Sigmoid colon (tissue), 7 donors: Measurements from ENCODE around the gene DTD1. TPM values are rescaled to one million over a fixed set of nuclear protein-coding genes. Genes with fewer than 3 reads are reported as not detected.

ENCODE experiments used
- DNase-seq: peaks from one replicate; pipeline ENCODE4 v3.0.0-alpha.2; 2019
- H3K27ac ChIP-seq, 4 donors: fragments of 200-600 bp; sonication (generic); one replicate each; pipeline ENCODE4 v1.5.1; 2016 to 2019; ENCODE audit warnings: mild to moderate bottlenecking in 1 of 4
- H3K27me3 ChIP-seq, 3 donors: fragments of 200-600 bp; sonication (generic); one replicate each; pipeline ENCODE4 v1.5.1; 2019; ENCODE audit warnings: mild to moderate bottlenecking in 1 of 3
- H3K36me3 ChIP-seq, 4 donors: fragments of 200-600 bp; sonication (generic); one replicate each; pipeline ENCODE4 v1.5.1; 2016 to 2019
- H3K4me1 ChIP-seq, 4 donors: fragments of 200-600 bp; sonication (generic); one replicate each; pipeline ENCODE4 v1.5.1; 2017 to 2019
- H3K4me3 ChIP-seq, 4 donors: fragments of 200-600 bp; sonication (generic); one replicate each; pipeline ENCODE4 v1.5.1; 2017 to 2019; ENCODE audit warnings: mild to moderate bottlenecking in 2 of 4, moderate library complexity in 1 of 4
- H3K9me3 ChIP-seq, 4 donors: fragments of 200-600 bp in 3 of 4; sonication (generic) in 3 of 4; one replicate each; pipeline versions ENCODE4 v1.5.1 to v1.6.1; 2013 to 2019
- CTCF ChIP-seq, 4 experiments: fragments of 450-650 bp in 3 of 4; fragments of 200-600 bp in 1 of 4; IDR thresholded peaks; one replicate each; pipeline ENCODE4 v1.5.1; 2016 to 2019; ENCODE audit warnings: antibody characterized with exemption in 4 of 4, mild to moderate bottlenecking in 3 of 4, moderate library complexity in 2 of 4
- EP300 ChIP-seq, 4 donors: sonication (generic); formaldehyde crosslinking; IDR thresholded peaks; one replicate each; pipeline ENCODE4 v1.6.1; 2017; ENCODE audit warnings: antibody characterized with exemption in 4 of 4
- POLR2A ChIP-seq, 2 donors: fragments of 450-650 bp; IDR thresholded peaks; one replicate each; pipeline ENCODE4 v1.6.1; 2016; ENCODE audit warnings: antibody characterized with exemption in 2 of 2, mild to moderate bottlenecking in 2 of 2, moderate library complexity in 2 of 2
- POLR2AphosphoS5 ChIP-seq, 4 donors: sonication (generic); formaldehyde crosslinking; IDR thresholded peaks; one replicate each; pipeline ENCODE4 v1.6.1; 2017; ENCODE audit warnings: antibody characterized with exemption in 4 of 4
- WGBS, 2 donors: extraction: QIAGEN DNeasy Blood & Tissue Kit; methylation state at CpG; one replicate each; pipeline ENCODE4 v1.1.7; 2013; 5-methylcytosine and 5-hydroxymethylcytosine counted together
- intact Hi-C: fragments of 100-400 bp; cut with DNase I; formaldehyde crosslinking; loops from one replicate; pipeline ENCODE4 v1.15.1; 2023
- polyA plus RNA-seq, 3 donors: library from polyadenylated mRNA; stranded (reverse); fragments of 200-250 nt; gene quantifications; one replicate each; pipeline ENCODE4 v1.2.3, GENCODE V29; 2013
- total RNA-seq, 4 donors: library from RNA; depleted of rRNA; stranded (reverse); fragments of >200 nt; gene quantifications; one replicate each; pipeline ENCODE4 v1.1.0, GENCODE V29; 2016
- donor health status: healthy with polysubstance abuse.
- donor health status: Bipolar disorder and iron deficiency.
- donor health status: healthy.

The DTD1 gene
- total and polyA plus RNA-seq, 7 donors = 11.6 to 22.9 (median 18.9) TPM

- TF ChIP-seq POLR2AphosphoS5 (IDR thresholded peaks at IDR 0.05) (no peak), EP300 (IDR thresholded peaks at IDR 0.05) (no peak), POLR2A (IDR thresholded peaks at IDR 0.05) (no peak), CTCF (IDR thresholded peaks at IDR 0.05) (no peak)
- no peaks in the 10 kb centered on the region for H3K36me3 ChIP-seq
- 15 to 64% methylated on average over 1 of the region's 1 CpG for WGBS, 2 donors
- no peaks in the 10 kb centered on the region for H3K27me3 ChIP-seq
- H3K9me3 ChIP-seq = no peaks in the 10 kb centered on the region
- no peak overlapping the region for H3K27ac ChIP-seq
- intact Hi-C loops = no loop called here
- DNase-seq = no peak
- no peak overlapping the region for H3K4me3 ChIP-seq
- H3K4me1 ChIP-seq = peaks cover 0 to 11% (median 7%) of the 10 kb centered on the region in 4 donors
These were observed 104.6 kb downstream of the DTD1 start for GRCh38 chr20:18692447-18692846.

GRCh38 chr20:18694071-18694470 lies 106.2 kb downstream of the DTD1 start:
- H3K4me3 ChIP-seq = no peak overlapping the region
- no peaks in the 10 kb centered on the region for H3K27me3 ChIP-seq
- TF ChIP-seq CTCF (IDR thresholded peaks at IDR 0.05) (no peak), POLR2AphosphoS5 (IDR thresholded peaks at IDR 0.05) (no peak), POLR2A (IDR thresholded peaks at IDR 0.05) (no peak), EP300 (IDR thresholded peaks at IDR 0.05) (no peak)
- WGBS, 2 donors = 91 to 96% methylated on average over 6 of the region's 6 CpGs
- DNase-seq = no peak
- no peak overlapping the region for H3K27ac ChIP-seq
- no peaks in the 10 kb centered on the region for H3K9me3 ChIP-seq
- no peaks in the 10 kb centered on the region for H3K36me3 ChIP-seq
- intact Hi-C loops = no loop called here
- peaks cover 0 to 11% (median 7%) of the 10 kb centered on the region in 4 donors for H3K4me1 ChIP-seq

- intact Hi-C loops = no loop called here
- no peaks in the 10 kb centered on the region for H3K9me3 ChIP-seq
- H3K4me3 ChIP-seq = no peak overlapping the region
- no peak overlapping the region for H3K27ac ChIP-seq
- TF ChIP-seq CTCF (IDR thresholded peaks at IDR 0.05) (no peak), EP300 (IDR thresholded peaks at IDR 0.05) (no peak), POLR2A (IDR thresholded peaks at IDR 0.05) (no peak), POLR2AphosphoS5 (IDR thresholded peaks at IDR 0.05) (no peak)
- H3K4me1 ChIP-seq = peaks cover 0 to 11% (median 7%) of the 10 kb centered on the region in 4 donors
- DNase-seq = no peak
- H3K36me3 ChIP-seq = no peaks in the 10 kb centered on the region
- H3K27me3 ChIP-seq = no peaks in the 10 kb centered on the region
- WGBS, 2 donors = 63 to 79% methylated on average over 5 of the region's 5 CpGs
These were observed 107.3 kb downstream of the DTD1 start for GRCh38 chr20:18695175-18695574.

- Histone ChIP-seq H3K27me3 (no peaks in the 10 kb centered on the region), H3K9me3 (no peaks in the 10 kb centered on the region), H3K27ac (no peak overlapping the region), H3K4me1 (peaks cover 0 to 8% (median 0%) of the 10 kb centered on the region in 4 donors), H3K4me3 (no peak overlapping the region), H3K36me3 (no peaks in the 10 kb centered on the region)
- intact Hi-C loops = no loop called here
- TF ChIP-seq POLR2AphosphoS5 (IDR thresholded peaks at IDR 0.05) = no peak
- TF ChIP-seq EP300 (IDR thresholded peaks at IDR 0.05) = no peak
- TF ChIP-seq CTCF (IDR thresholded peaks at IDR 0.05) = no peak
- TF ChIP-seq POLR2A (IDR thresholded peaks at IDR 0.05) = no peak
- DNase-seq = no peak
- WGBS, 2 donors = 93 to 96% methylated on average over 4 of the region's 4 CpGs
These were observed 111.0 kb downstream of the DTD1 start for GRCh38 chr20:18698735-18699380.

- Histone ChIP-seq H3K9me3 (no peaks in the 10 kb centered on the region), H3K4me1 (peaks cover 0 to 28% (median 18%) of the 10 kb centered on the region in 4 donors), H3K27me3 (no peaks in the 10 kb centered on the region), H3K4me3 (no peak overlapping the region), H3K36me3 (no peaks in the 10 kb centered on the region), H3K27ac (no peak overlapping the region)
- intact Hi-C loops = no loop called here
- WGBS, 2 donors = 78 to 91% methylated on average over 3 of the region's 3 CpGs
- DNase-seq = no peak
- TF ChIP-seq EP300 (IDR thresholded peaks at IDR 0.05) = no peak
- TF ChIP-seq POLR2AphosphoS5 (IDR thresholded peaks at IDR 0.05) = no peak
- TF ChIP-seq POLR2A (IDR thresholded peaks at IDR 0.05) = no peak
- no peak for TF ChIP-seq CTCF (IDR thresholded peaks at IDR 0.05)
These were observed 114.1 kb downstream of the DTD1 start for GRCh38 chr20:18701969-18702368.
